ENCODE measurements around the gene AEBP1.

The AEBP1 gene

DNA sequence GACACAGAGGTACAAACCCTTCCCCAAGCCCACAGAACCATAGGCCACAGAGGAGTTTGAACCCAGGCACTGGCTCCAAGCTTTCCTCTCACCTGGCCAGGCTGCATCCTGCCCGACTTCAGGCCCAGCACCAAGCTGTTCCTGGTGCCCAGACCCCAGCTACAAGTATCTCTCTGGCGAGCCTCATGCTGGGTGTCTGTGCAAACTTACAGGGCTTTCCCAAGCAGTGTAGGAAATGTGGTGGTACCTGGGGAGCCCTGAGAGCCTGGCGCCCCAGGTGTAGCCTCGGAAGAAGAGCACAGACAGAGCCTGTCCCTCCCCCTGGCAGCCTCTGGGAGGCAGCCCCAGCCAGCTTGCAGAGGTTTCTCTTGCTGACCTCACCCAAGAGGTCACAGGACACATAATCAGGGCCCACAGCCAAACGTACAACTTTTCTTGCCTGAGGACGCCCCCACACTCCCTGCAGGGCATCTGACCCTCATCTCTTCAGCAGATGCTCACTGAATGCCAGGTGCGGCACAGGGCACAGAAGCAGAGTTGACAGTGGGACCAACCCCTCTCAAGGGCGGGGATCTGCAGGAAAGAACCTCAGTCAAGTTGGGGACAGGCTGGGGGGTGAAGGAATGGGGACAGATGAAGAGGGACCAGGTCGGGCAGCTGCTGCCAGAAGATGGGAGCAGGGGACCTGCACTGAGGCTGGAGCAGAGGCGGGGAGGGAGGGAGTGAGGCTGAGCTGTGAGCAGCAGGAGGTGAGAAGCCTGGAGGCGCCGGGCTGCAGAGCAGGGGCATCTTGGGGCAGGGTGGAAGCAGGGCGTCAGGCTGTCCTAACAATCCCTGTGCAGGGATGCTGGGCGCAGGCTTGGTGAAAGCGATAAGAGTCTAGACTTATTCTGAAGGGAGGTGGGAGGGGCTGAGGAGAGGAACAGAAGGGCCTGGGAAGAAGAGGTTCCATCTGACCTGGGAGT is 53.3 kb downstream of the AEBP1 start:
- no peak for TF ChIP-seq JUND (IDR thresholded peaks at IDR 0.05; ENCODE audit: low read depth)
- DNase-seq (ENCODE audit: low read depth in 1 of 2, low spot score in 1 of 2): peak in 1 of 2 experiments; percentile 13
- in situ Hi-C loops (cut with HindIII; ENCODE audit: low pct_unique_long_range_greater_than_20kb, low sequenced_read_pairs): no loop called here

DNA sequence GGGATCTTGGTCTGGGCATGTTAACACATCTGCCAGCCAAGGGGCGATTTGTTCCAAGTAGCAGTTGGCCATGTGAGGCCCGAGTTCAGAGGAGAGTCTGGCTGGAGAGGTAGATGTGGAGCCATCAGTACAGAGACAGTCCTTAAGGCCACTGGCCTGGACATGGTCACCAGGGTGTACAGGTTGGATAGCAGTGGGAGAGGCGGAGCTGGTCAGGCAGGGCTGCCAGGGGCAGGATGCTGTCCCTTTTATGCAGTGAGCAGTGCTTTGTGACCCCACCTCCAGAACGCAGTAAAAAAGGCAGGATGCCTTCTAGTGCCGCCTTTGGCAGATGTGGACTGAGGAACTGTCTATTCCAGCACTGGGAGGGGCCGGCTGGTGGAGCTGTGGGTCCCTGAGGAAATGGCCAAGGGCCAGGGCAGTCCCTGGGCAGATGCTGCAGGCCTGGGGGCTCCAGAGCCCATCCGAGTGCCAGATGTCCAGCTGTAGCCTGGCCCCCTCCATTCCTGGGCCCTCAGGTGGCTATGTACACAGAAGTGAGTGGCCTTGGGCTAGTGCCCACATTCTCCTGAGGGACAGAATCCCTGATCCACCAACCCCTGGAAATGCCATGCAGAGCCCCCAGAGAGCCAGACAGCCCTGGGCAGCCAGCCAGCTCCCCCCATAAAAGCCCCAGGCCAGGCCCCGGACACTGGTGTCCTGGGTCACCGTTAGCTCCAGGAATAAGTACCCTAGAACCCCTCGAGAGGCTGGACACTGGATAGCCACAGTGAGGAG is 54.1 kb downstream of the AEBP1 start:
- in situ Hi-C loops (cut with HindIII; ENCODE audit: low pct_unique_long_range_greater_than_20kb, low sequenced_read_pairs): no loop called here
- no peak for TF ChIP-seq JUND (IDR thresholded peaks at IDR 0.05; ENCODE audit: low read depth)
- DNase-seq (ENCODE audit: low read depth in 1 of 2, low spot score in 1 of 2): no peak

DNA sequence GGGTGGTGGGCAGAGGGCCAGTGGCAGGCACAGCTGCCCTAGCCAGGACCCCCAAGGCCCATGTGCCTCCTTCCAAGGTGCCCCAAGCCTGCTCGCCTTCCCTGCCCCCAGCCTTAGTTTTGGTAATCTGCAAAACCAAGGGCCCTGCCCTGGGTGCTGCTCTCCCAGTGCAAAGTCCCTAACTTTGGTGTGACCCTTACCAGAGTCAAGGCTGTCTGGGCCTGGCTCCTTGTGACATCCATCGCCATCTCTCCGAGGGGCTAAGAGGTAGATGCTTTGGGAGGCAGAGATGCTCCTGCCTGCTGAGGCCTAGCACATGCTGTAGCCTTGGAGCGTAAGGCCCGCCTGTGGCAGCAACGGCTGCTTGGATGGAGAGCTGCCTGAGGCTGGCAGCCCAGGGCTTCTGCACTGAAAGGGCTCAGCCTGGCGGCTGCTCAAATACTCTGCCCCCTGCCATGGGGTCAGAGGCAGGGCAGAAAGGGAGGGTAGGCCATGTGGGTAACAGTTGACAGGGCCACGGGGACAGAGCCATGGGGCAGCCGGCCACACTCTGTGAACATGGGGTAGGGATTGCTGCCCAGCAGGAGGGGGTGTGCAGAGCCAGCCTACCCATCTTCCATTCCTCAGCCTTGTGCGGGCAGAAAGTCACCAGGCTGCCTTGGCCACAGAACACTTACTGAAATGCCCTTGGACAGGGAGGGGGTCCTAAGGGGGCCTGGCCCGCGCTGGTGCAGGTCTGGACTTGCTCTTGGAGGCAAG is 54.9 kb downstream of the AEBP1 start:
- in situ Hi-C loops (cut with HindIII; ENCODE audit: low pct_unique_long_range_greater_than_20kb, low sequenced_read_pairs): no loop called here
- no peak for DNase-seq (ENCODE audit: low read depth in 1 of 2, low spot score in 1 of 2)
- TF ChIP-seq JUND (IDR thresholded peaks at IDR 0.05; ENCODE audit: low read depth): no peak

DNA sequence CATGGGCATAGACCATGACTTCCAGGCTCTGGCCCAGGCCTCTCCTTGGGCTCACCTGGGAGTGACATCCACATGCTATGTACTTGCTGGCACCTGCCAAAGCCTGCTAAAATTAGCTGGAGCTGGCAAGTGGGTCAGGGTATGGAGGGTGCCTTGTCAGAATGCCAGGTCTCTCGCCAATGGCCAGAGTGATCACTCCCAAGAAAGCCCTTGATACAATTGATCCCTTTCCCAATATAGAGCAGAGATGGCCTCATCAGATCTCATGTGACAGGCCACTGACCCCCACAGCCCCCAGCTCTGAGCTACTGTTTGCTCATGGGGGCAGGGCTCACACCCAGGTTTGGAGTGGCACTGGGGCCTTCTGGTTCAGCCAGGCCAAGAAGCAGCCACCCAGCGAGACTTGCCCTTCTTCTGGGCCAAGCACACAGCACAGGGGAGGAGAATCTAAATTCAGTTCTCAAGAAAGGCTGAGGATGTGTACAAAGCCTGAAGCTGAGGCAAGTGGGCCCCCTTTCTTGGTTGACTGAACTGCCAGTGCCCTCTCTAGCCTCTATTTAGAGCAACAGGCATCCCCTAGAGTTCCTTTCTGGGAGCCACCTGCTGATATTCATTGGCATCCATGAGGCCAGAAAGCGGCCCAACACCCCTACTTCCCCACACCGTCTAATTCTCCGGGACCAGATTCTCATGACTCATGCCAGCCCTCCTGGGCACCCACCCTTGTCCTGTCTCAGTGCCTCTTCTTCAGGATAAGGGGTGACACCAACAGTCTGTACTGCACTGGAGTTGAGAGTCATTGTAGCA is 55.9 kb downstream of the AEBP1 start:
- no peak for DNase-seq (ENCODE audit: low read depth in 1 of 2, low spot score in 1 of 2)
- in situ Hi-C loops (cut with HindIII; ENCODE audit: low pct_unique_long_range_greater_than_20kb, low sequenced_read_pairs): no loop called here
- no peak for TF ChIP-seq JUND (IDR thresholded peaks at IDR 0.05; ENCODE audit: low read depth)

DNA sequence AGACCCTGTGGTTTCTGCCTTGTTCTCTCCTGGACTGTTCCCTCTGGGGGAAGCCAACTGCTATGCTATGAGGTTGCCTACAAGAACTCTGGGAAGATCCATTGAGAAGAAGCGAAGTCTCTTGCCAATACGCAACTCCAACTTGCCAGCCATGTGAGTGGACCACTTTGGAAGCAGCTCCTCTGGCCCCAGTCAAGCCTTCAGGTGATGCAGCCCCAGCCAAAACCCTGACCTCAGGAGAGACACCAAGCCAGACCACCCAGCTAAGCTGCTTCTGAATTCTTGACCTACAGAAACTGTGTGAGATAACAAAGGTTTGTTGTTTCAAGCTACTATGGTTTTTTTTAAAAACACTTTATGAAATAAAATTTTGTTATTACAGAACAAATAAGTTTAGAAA is 57.2 kb downstream of the AEBP1 start:
- no peak for TF ChIP-seq JUND (IDR thresholded peaks at IDR 0.05; ENCODE audit: low read depth)
- DNase-seq (ENCODE audit: low read depth in 1 of 2, low spot score in 1 of 2): no peak
- in situ Hi-C loops (cut with HindIII; ENCODE audit: low pct_unique_long_range_greater_than_20kb, low sequenced_read_pairs): no loop called here

DNA sequence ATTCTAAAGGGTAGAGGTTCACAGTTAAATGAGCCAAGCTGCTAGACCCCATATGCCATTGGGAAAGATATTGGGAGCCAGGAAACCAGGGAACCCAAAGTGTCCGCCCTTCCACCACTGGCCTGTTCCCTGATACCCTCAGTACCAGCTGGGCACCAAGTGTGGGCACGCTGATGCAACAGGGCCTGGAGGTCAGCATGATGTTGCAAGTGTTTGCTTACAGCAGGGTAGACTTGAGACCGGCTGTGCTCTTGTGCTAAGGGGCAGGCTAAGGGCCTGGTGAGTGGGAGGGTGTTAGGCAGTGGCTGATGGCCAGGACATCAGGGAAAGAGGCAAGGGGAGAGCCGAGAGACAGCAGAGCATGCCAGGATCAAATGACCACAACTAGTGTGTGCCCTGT is 58.0 kb downstream of the AEBP1 start:
- no peak for TF ChIP-seq JUND (IDR thresholded peaks at IDR 0.05; ENCODE audit: low read depth)
- DNase-seq (ENCODE audit: low read depth in 1 of 2, low spot score in 1 of 2): no peak
- in situ Hi-C loops (cut with HindIII; ENCODE audit: low pct_unique_long_range_greater_than_20kb, low sequenced_read_pairs): no loop called here

DNA sequence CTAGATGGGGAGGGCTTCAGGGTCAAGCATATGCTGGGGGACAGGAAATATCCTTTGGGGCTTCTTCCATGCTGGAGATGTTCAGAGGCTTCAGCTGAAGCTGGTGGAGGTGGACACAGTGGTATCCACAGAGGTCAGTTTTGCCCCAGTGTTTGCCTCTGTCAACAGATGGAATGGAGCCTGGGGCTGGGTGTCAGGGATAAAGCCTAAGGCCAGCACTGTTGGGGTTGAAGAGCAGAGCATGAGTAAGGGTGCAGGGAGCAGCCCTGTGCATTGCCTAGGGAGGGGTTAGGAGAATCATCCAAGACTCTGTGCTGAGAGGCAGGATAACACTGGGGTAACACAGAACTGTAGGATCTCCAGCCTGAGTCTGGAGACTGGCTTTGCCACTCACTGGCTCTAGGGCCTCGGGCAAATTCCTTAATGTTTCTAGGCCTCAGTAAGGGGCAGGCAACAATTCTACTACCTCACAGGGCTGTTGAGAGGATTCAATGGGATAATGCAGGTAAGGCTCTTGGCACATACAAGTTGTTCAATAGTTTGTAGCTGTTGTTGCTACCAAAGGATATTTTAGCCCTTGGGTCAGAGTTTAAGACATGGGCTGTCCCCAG is 58.7 kb downstream of the AEBP1 start:
- DNase-seq (ENCODE audit: low read depth in 1 of 2, low spot score in 1 of 2): peak; percentile 51 to 76
- TF ChIP-seq JUND (IDR thresholded peaks at IDR 0.05; ENCODE audit: low read depth): no peak
- in situ Hi-C loops (cut with HindIII; ENCODE audit: low pct_unique_long_range_greater_than_20kb, low sequenced_read_pairs): no loop called here

DNA sequence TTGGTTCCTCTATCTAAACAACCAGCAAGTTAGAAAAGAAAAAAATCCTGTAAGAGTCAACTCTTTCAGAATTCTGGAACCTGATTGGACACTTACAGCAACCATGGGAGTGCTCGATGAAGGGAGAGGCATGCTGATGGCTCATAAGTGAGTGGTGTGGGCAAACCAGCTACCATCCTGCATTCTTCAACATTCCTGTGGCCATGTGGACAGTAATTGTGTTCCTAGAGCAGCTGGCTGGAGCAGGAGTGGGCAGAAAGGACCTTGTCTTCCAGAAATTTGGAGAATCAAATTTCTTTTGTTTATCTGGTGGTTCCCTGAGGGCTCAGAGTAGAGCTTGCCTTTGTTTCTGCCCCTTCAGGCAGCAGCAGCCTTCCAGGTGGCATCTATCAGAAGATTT is 59.4 kb downstream of the AEBP1 start:
- no peak for TF ChIP-seq JUND (IDR thresholded peaks at IDR 0.05; ENCODE audit: low read depth)
- in situ Hi-C loops (cut with HindIII; ENCODE audit: low pct_unique_long_range_greater_than_20kb, low sequenced_read_pairs): no loop called here
- DNase-seq (ENCODE audit: low read depth in 1 of 2, low spot score in 1 of 2): peak in 1 of 2 experiments; percentile 87

All from T47D (cell line).